GM12801 (cell line): ENCODE data around the gene B9D1.

ENCODE experiments used
- CTCF ChIP-seq: IDR thresholded peaks from one replicate; pipeline ENCODE4 v1.5.1; 2011; ENCODE audit warnings: control low read depth; ENCODE audit not compliant: insufficient read length; ENCODE audit errors: extremely low read depth

The B9D1 gene

GRCh38 chr17:19381741-19382444 lies 19.4 kb upstream of the B9D1 start:
- TF ChIP-seq CTCF: no peak

- TF ChIP-seq CTCF: no peak
Measured at GRCh38 chr17:19381361-19381740, 18.8 kb upstream of the B9D1 start.

GRCh38 chr17:19380481-19381301 lies 18.2 kb upstream of the B9D1 start:
- TF ChIP-seq CTCF: no peak

- TF ChIP-seq CTCF: no peak
Measured at GRCh38 chr17:19379361-19380065, 17.0 kb upstream of the B9D1 start.

- TF ChIP-seq CTCF: no peak
Measured at GRCh38 chr17:19378416-19379360, 16.2 kb upstream of the B9D1 start, which contains the start of gene MAPK7. MAPK7 (plus strand) TSS chr17:19378498; CDS start chr17:19378901, 403 bp downstream.

GRCh38 chr17:19377602-19378415 lies 15.3 kb upstream of the B9D1 start:
- TF ChIP-seq CTCF: no peak
